Ovary (tissue), 9 donors: Measurements from ENCODE around the gene INSYN2A. TPM values are rescaled to one million over a fixed set of nuclear protein-coding genes. Genes with fewer than 3 reads are reported as not detected.

Experiments used
- DNase-seq, 5 donors: peaks; one replicate each; pipeline ENCODE4 v3.0.0-alpha.2; 2019 to 2020
- H3K27ac ChIP-seq, 2 donors: fragments of 200-600 bp; one replicate each; pipeline versions ENCODE4 v1.5.1 to v1.8.0; 2019 to 2022
- H3K27me3 ChIP-seq: fragments of 200-600 bp; one replicate; pipeline ENCODE4 v1.8.0; 2022
- H3K36me3 ChIP-seq: fragments of 200-600 bp; sonication (generic); one replicate; pipeline ENCODE4 v1.5.1; 2019
- H3K4me1 ChIP-seq: one replicate; pipeline ENCODE4 v1.8.1; 2013; ENCODE audit warnings: mild to moderate bottlenecking, moderate library complexity; ENCODE audit not compliant: insufficient read depth
- H3K4me3 ChIP-seq: fragments of 200-600 bp; sonication (generic); one replicate; pipeline ENCODE4 v1.5.1; 2017
- H3K9me3 ChIP-seq, 2 donors: fragments of 200-600 bp in 1 of 2; sonication (generic) in 1 of 2; one replicate each; pipeline versions ENCODE4 v1.5.1 to v1.8.1; 2013 to 2019; ENCODE audit warnings: mild to moderate bottlenecking in 1 of 2, moderate library complexity in 1 of 2
- CTCF ChIP-seq, 3 donors: fragments of 450-650 bp in 2 of 3; fragments of 200-600 bp in 1 of 3; IDR thresholded peaks; one replicate each; pipeline versions ENCODE4 v1.5.1 to v1.8.0; 2016 to 2022; ENCODE audit warnings: antibody characterized with exemption in 3 of 3, mild to moderate bottlenecking in 1 of 3
- EP300 ChIP-seq: sonication (generic); formaldehyde crosslinking; IDR thresholded peaks from one replicate; pipeline ENCODE4 v1.6.1; 2017; ENCODE audit warnings: antibody characterized with exemption
- POLR2A ChIP-seq: fragments of 450-650 bp; IDR thresholded peaks from one replicate; pipeline ENCODE4 v1.6.1; 2017; ENCODE audit warnings: antibody characterized with exemption, mild to moderate bottlenecking, moderate library complexity
- WGBS, 3 donors: extraction: QIAGEN DNeasy Blood & Tissue Kit in 1 of 3; methylation state at CpG; one replicate each; pipeline versions ENCODE4 v1.1.5 to v1.1.7; 2013 to 2017; 5-methylcytosine and 5-hydroxymethylcytosine counted together
- intact Hi-C, 4 donors: fragments of 100-400 bp; cut with DNase I; formaldehyde crosslinking; loops; one replicate each; pipeline versions ENCODE4 v1.11.0 to v1.15.1; 2022 to 2023
- polyA plus RNA-seq, 2 donors: library from polyadenylated mRNA; stranded (reverse); fragments of 200-250 nt in 1 of 2; fragments of 350-450 nt in 1 of 2; fragmentation: Illumina TruSeq in 1 of 2; extraction: RNeasy Lipid Tissue Mini Kit (QIAGEN cat#74804) in 1 of 2; gene quantifications; one replicate each; pipeline ENCODE4 v1.2.3, GENCODE V29; 2013 to 2014
- total RNA-seq, 7 donors: library from RNA; depleted of rRNA in 2 of 7; stranded (reverse); fragments of >200 nt in 2 of 7; fragmentation: NEBNext Ultra II Directional in 3 of 7; extraction: Animal tissue kit (Norgen Biotek cat#: 25700) in 3 of 7; gene quantifications; one replicate each; pipeline versions ENCODE4 v1.1.0 to v1.2.4, GENCODE V29; 2016 to 2023
- donor health status: DM: no; HTN: no; CAD: no; lungs with moderate emphysema.
- donor health status: DM: no; HTN: no; CAD: no.
- donor health status: Bipolar disorder and iron deficiency.
- donor health status: DM: yes; HTN: yes; CAD: no.
- donor health status: DM: no; HTN: no; CAD: no.
- donor health status: DM: yes; HTN: yes; CAD: no.

Gene INSYN2A
- total and polyA plus RNA-seq, 9 donors, result 0.12 to 1.7 (median 0.27) TPM

- Histone ChIP-seq H3K27me3 (no peaks in the 10 kb centered on the region), H3K27ac (peak overlapping the region in 1 of 2 donors; percentile 2), H3K4me1 (no peaks in the 10 kb centered on the region), H3K4me3 (no peak overlapping the region), H3K36me3 (no peaks in the 10 kb centered on the region), H3K9me3 (no peaks in the 10 kb centered on the region)
- TF ChIP-seq CTCF (IDR thresholded peaks at IDR 0.05) (no peak), EP300 (no peak), POLR2A (no peak)
- WGBS, 3 donors, result 91 to 96% (median 94%) methylated on average over 10 of the region's 10 CpGs
- intact Hi-C loops, result no loop called here
- no peak for DNase-seq
Measured at GRCh38 chr10:127227027-127227426, 30.6 kb upstream of the INSYN2A start.

- Histone ChIP-seq H3K27me3 (no peaks in the 10 kb centered on the region), H3K36me3 (no peaks in the 10 kb centered on the region), H3K9me3 (no peaks in the 10 kb centered on the region), H3K27ac (no peak overlapping the region), H3K4me1 (no peaks in the 10 kb centered on the region), H3K4me3 (no peak overlapping the region)
- DNase-seq, result no peak
- 84 to 93% (median 90%) methylated on average over 3 of the region's 3 CpGs for WGBS, 3 donors
- TF ChIP-seq POLR2A (no peak), EP300 (no peak), CTCF (IDR thresholded peaks at IDR 0.05) (no peak)
- intact Hi-C loops, result no loop called here
Measured at GRCh38 chr10:127221281-127221680, 24.9 kb upstream of the INSYN2A start.

GRCh38 chr10:127218658-127219057 is 22.3 kb upstream of the INSYN2A start:
- no peaks in the 10 kb centered on the region for H3K27me3 ChIP-seq
- no peak overlapping the region for H3K4me3 ChIP-seq
- no peak overlapping the region for H3K27ac ChIP-seq
- intact Hi-C loops, result no loop called here
- H3K9me3 ChIP-seq, result no peaks in the 10 kb centered on the region
- no peak for TF ChIP-seq CTCF (IDR thresholded peaks at IDR 0.05)
- no peak for TF ChIP-seq POLR2A
- no peak for TF ChIP-seq EP300
- no peaks in the 10 kb centered on the region for H3K36me3 ChIP-seq
- 94 to 99% (median 96%) methylated on average over 3 of the region's 3 CpGs for WGBS, 3 donors
- H3K4me1 ChIP-seq, result no peaks in the 10 kb centered on the region
- DNase-seq, result no peak

- no peak overlapping the region for H3K4me3 ChIP-seq
- TF ChIP-seq CTCF (IDR thresholded peaks at IDR 0.05), result no peak
- no peak for TF ChIP-seq POLR2A
- TF ChIP-seq EP300, result no peak
- DNase-seq, result no peak
- H3K9me3 ChIP-seq, result no peaks in the 10 kb centered on the region
- H3K36me3 ChIP-seq, result no peaks in the 10 kb centered on the region
- WGBS, 3 donors, result 71 to 77% (median 72%) methylated on average over 3 of the region's 3 CpGs
- H3K27ac ChIP-seq, result no peak overlapping the region
- intact Hi-C loops, result no loop called here
- no peaks in the 10 kb centered on the region for H3K27me3 ChIP-seq
- H3K4me1 ChIP-seq, result no peaks in the 10 kb centered on the region
Measured at GRCh38 chr10:127216786-127217185, 20.4 kb upstream of the INSYN2A start.

GRCh38 chr10:127216274-127216673 is 19.9 kb upstream of the INSYN2A start:
- Histone ChIP-seq H3K27me3 (no peaks in the 10 kb centered on the region), H3K36me3 (no peaks in the 10 kb centered on the region), H3K9me3 (no peaks in the 10 kb centered on the region), H3K4me1 (no peaks in the 10 kb centered on the region), H3K27ac (no peak overlapping the region), H3K4me3 (no peak overlapping the region)
- WGBS, 3 donors, result 90 to 96% (median 91%) methylated on average over 5 of the region's 5 CpGs
- TF ChIP-seq EP300 (no peak), POLR2A (no peak), CTCF (IDR thresholded peaks at IDR 0.05) (no peak)
- intact Hi-C loops, result no loop called here
- DNase-seq, result no peak
